Breast epithelium (tissue), 4 donors: ENCODE measurements around the gene SFMBT2. TPM values are rescaled to one million over a fixed set of nuclear protein-coding genes. Genes with fewer than 3 reads are reported as not detected.

ENCODE experiments used
- DNase-seq, 2 donors: peaks; one replicate each; pipeline ENCODE4 v3.0.0-alpha.2; 2019; ENCODE audit warnings: low spot score in 2 of 2
- H3K27ac ChIP-seq, 2 donors: fragments of 200-600 bp; sonication (generic) in 1 of 2; one replicate each; pipeline ENCODE4 v1.5.1; 2016 to 2019; ENCODE audit warnings: mild to moderate bottlenecking in 1 of 2
- H3K27me3 ChIP-seq, 2 donors: fragments of 200-600 bp; sonication (generic) in 1 of 2; one replicate each; pipeline versions ENCODE4 v1.5.1 to v1.6.0; 2017 to 2019; ENCODE audit warnings: control low read depth in 1 of 2, mild to moderate bottlenecking in 1 of 2
- H3K36me3 ChIP-seq: fragments of 200-600 bp; one replicate; pipeline ENCODE4 v1.5.1; 2019
- H3K4me1 ChIP-seq, 2 donors: fragments of 200-600 bp; sonication (generic); one replicate each; pipeline ENCODE4 v1.5.1; 2016 to 2019; ENCODE audit warnings: control low read depth in 1 of 2
- H3K4me3 ChIP-seq, 3 donors: fragments of 200-600 bp; sonication (generic); 1 replicate in 2 of 3; 2 replicates in 1 of 3; pipeline ENCODE4 v1.5.1; 2016 to 2019; ENCODE audit warnings: mild to moderate bottlenecking in 3 of 3, moderate library complexity in 2 of 3
- H3K9me3 ChIP-seq, 2 donors: fragments of 200-600 bp; sonication (generic) in 1 of 2; one replicate each; pipeline ENCODE4 v1.5.1; 2016 to 2019; ENCODE audit warnings: control low read depth in 1 of 2
- CTCF ChIP-seq, 3 donors: fragments of 450-650 bp; IDR thresholded peaks; one replicate each; pipeline ENCODE4 v1.5.1; 2016 to 2017; ENCODE audit warnings: antibody characterized with exemption in 3 of 3, mild to moderate bottlenecking in 3 of 3, moderate library complexity in 3 of 3
- POLR2A ChIP-seq: fragments of 450-650 bp; IDR thresholded peaks from one replicate; pipeline ENCODE4 v1.6.1; 2016; ENCODE audit warnings: antibody characterized with exemption, mild to moderate bottlenecking, moderate library complexity
- POLR2AphosphoS5 ChIP-seq, 3 donors: sonication (generic); formaldehyde crosslinking; IDR thresholded peaks; one replicate each; pipeline ENCODE4 v1.6.1; 2017; ENCODE audit warnings: antibody characterized with exemption in 3 of 3
- intact Hi-C: fragments of 100-400 bp; cut with DNase I; formaldehyde crosslinking; loops from one replicate; pipeline ENCODE4 v1.15.1; 2023; ENCODE audit warnings: low total_unique reads
- total RNA-seq, 3 donors: library from RNA; depleted of rRNA; stranded (reverse); fragments of >200 nt; gene quantifications; one replicate each; pipeline ENCODE4 v1.1.0, GENCODE V29; 2016

Gene SFMBT2
- total RNA-seq, 3 donors from 2014 or later, result 3.5 to 32.8 (median 22.8) TPM

- H3K27ac ChIP-seq, result no peak overlapping the region
- H3K36me3 ChIP-seq, result no peaks in the 10 kb centered on the region
- DNase-seq, result no peak
- H3K27me3 ChIP-seq, result no peaks in the 10 kb centered on the region
- intact Hi-C loops, result no loop called here
- TF ChIP-seq POLR2A (no peak), CTCF (IDR thresholded peaks at IDR 0.05) (no peak), POLR2AphosphoS5 (IDR thresholded peaks at IDR 0.05) (no peak)
- no peaks in the 10 kb centered on the region for H3K4me1 ChIP-seq
- no peaks in the 10 kb centered on the region for H3K9me3 ChIP-seq
- no peak overlapping the region for H3K4me3 ChIP-seq
These were observed 67.8 kb downstream of the SFMBT2 start for GRCh38 chr10:7343040-7343439.

- intact Hi-C loops, result no loop called here
- Histone ChIP-seq H3K27ac (no peak overlapping the region), H3K36me3 (no peaks in the 10 kb centered on the region), H3K4me1 (no peaks in the 10 kb centered on the region), H3K27me3 (no peaks in the 10 kb centered on the region), H3K4me3 (no peak overlapping the region), H3K9me3 (no peaks in the 10 kb centered on the region)
- TF ChIP-seq POLR2AphosphoS5 (IDR thresholded peaks at IDR 0.05), result no peak
- TF ChIP-seq POLR2A, result no peak
- TF ChIP-seq CTCF (IDR thresholded peaks at IDR 0.05), result no peak
- no peak for DNase-seq
These were observed 70.5 kb downstream of the SFMBT2 start for GRCh38 chr10:7340179-7340874.

GRCh38 chr10:7339510-7339909, 71.3 kb downstream of the SFMBT2 start:
- Histone ChIP-seq H3K4me1 (no peaks in the 10 kb centered on the region), H3K9me3 (no peaks in the 10 kb centered on the region), H3K27ac (no peak overlapping the region), H3K36me3 (no peaks in the 10 kb centered on the region), H3K27me3 (no peaks in the 10 kb centered on the region), H3K4me3 (no peak overlapping the region)
- TF ChIP-seq POLR2A (no peak), POLR2AphosphoS5 (IDR thresholded peaks at IDR 0.05) (no peak), CTCF (IDR thresholded peaks at IDR 0.05) (no peak)
- no peak for DNase-seq
- intact Hi-C loops, result no loop called here

- Histone ChIP-seq H3K36me3 (no peaks in the 10 kb centered on the region), H3K4me1 (no peaks in the 10 kb centered on the region), H3K4me3 (no peak overlapping the region), H3K9me3 (no peaks in the 10 kb centered on the region), H3K27ac (no peak overlapping the region), H3K27me3 (no peaks in the 10 kb centered on the region)
- intact Hi-C loops, result no loop called here
- DNase-seq, result no peak
- no peak for TF ChIP-seq POLR2A
- no peak for TF ChIP-seq POLR2AphosphoS5 (IDR thresholded peaks at IDR 0.05)
- no peak for TF ChIP-seq CTCF (IDR thresholded peaks at IDR 0.05)
These were observed 72.4 kb downstream of the SFMBT2 start for GRCh38 chr10:7338469-7338868.

GRCh38 chr10:7337431-7338171, 73.2 kb downstream of the SFMBT2 start:
- Histone ChIP-seq H3K4me3 (no peak overlapping the region), H3K4me1 (no peaks in the 10 kb centered on the region), H3K9me3 (no peaks in the 10 kb centered on the region), H3K36me3 (no peaks in the 10 kb centered on the region), H3K27ac (no peak overlapping the region), H3K27me3 (no peaks in the 10 kb centered on the region)
- DNase-seq, result no peak
- TF ChIP-seq POLR2A, result no peak
- no peak for TF ChIP-seq CTCF (IDR thresholded peaks at IDR 0.05)
- no peak for TF ChIP-seq POLR2AphosphoS5 (IDR thresholded peaks at IDR 0.05)
- intact Hi-C loops, result loop anchor here (2.0 kb wide), 1 partner anchor 61 kb away; no protein-coding TSS in a partner anchor
